Stomach (tissue), 9 donors: ENCODE measurements around the gene CLCN1. TPM values are rescaled to one million over a fixed set of nuclear protein-coding genes. Genes with fewer than 3 reads are reported as not detected.

Source experiments
- DNase-seq, 2 donors: peaks; one replicate each; pipeline versions ENCODE4 v3.0.0 to v3.0.0-alpha.2; 2013 to 2019
- H3K27ac ChIP-seq, 5 donors: fragments of 200-600 bp in 4 of 5; sonication (generic) in 4 of 5; one replicate each; pipeline ENCODE4 v1.5.1; 2013 to 2019; ENCODE audit warnings: mild to moderate bottlenecking in 1 of 5, moderate library complexity in 1 of 5
- H3K27me3 ChIP-seq, 3 donors: fragments of 200-600 bp; sonication (generic); one replicate each; pipeline ENCODE4 v1.5.1; 2017 to 2019; ENCODE audit warnings: mixed run types in 1 of 3
- H3K36me3 ChIP-seq, 4 donors: fragments of 200-600 bp; sonication (generic); 1 replicate in 3 of 4; 2 replicates in 1 of 4; pipeline ENCODE4 v1.5.1; 2016 to 2019
- H3K4me1 ChIP-seq, 4 donors: fragments of 200-600 bp; sonication (generic); one replicate each; pipeline ENCODE4 v1.5.1; 2016 to 2019
- H3K4me3 ChIP-seq, 4 donors: fragments of 200-600 bp; sonication (generic) in 3 of 4; one replicate each; pipeline ENCODE4 v1.5.1; 2016 to 2019; ENCODE audit warnings: mild to moderate bottlenecking in 1 of 4
- H3K9me3 ChIP-seq, 4 donors: fragments of 200-600 bp; sonication (generic); one replicate each; pipeline ENCODE4 v1.5.1; 2016 to 2019
- CTCF ChIP-seq, 7 experiments: fragments of 450-650 bp in 4 of 7; fragments of 200-600 bp in 3 of 7; sonication (generic) in 3 of 7; IDR thresholded peaks; one replicate each; pipeline ENCODE4 v1.5.1; 2016 to 2019; ENCODE audit warnings: antibody characterized with exemption in 7 of 7, control low read depth in 2 of 7, mild to moderate bottlenecking in 1 of 7
- EP300 ChIP-seq: sonication (generic); formaldehyde crosslinking; IDR thresholded peaks from one replicate; pipeline ENCODE4 v1.6.1; 2017; ENCODE audit warnings: antibody characterized with exemption
- POLR2A ChIP-seq, 4 donors: fragments of 450-650 bp; IDR thresholded peaks; one replicate each; pipeline ENCODE4 v1.6.1; 2016; ENCODE audit warnings: antibody characterized with exemption in 4 of 4, control low read depth in 2 of 4, mild to moderate bottlenecking in 1 of 4, moderate library complexity in 1 of 4
- POLR2AphosphoS5 ChIP-seq, 3 donors: sonication (generic); formaldehyde crosslinking; IDR thresholded peaks; one replicate each; pipeline ENCODE4 v1.6.1; 2016; ENCODE audit warnings: antibody characterized with exemption in 3 of 3
- WGBS, 5 donors: extraction: QIAGEN DNeasy Blood & Tissue Kit in 3 of 5; methylation state at CpG; one replicate each; pipeline versions ENCODE4 v1.1.5 to v1.1.7; 2013 to 2018; 5-methylcytosine and 5-hydroxymethylcytosine counted together
- intact Hi-C: fragments of 100-400 bp; cut with DNase I; formaldehyde crosslinking; loops from one replicate; pipeline ENCODE4 v1.15.1; 2023; ENCODE audit warnings: low total_unique reads
- polyA plus RNA-seq, 3 donors: library from polyadenylated mRNA; stranded (reverse); fragments of 200-250 nt; gene quantifications; one replicate each; pipeline ENCODE4 v1.2.3, GENCODE V29; 2013
- total RNA-seq, 5 donors: library from RNA; depleted of rRNA; stranded (reverse); fragments of >200 nt; gene quantifications; one replicate each; pipeline versions ENCODE4 v1.1.0 to v1.2.3, GENCODE V29; 2014 to 2016
- donor health status: healthy with polysubstance abuse.
- donor health status: Bipolar disorder and iron deficiency.
- donor health status: healthy.

The CLCN1 gene
- total and polyA plus RNA-seq, 8 donors = 0.28 TPM; not detected in 7

- intact Hi-C loops = no loop called here
- peaks cover 5 to 42% (median 39%) of the 10 kb centered on the region in 4 donors for H3K36me3 ChIP-seq
- no peak for DNase-seq
- H3K4me3 ChIP-seq = no peak overlapping the region
- 86 to 89% (median 86%) methylated on average over 18 to 28 of the region's 28 CpGs for WGBS, 5 donors
- TF ChIP-seq EP300 (no peak), POLR2AphosphoS5 (IDR thresholded peaks at IDR 0.05) (no peak), POLR2A (IDR thresholded peaks at IDR 0.05) (no peak), CTCF (IDR thresholded peaks at IDR 0.05) (no peak)
- H3K27ac ChIP-seq = peak overlapping the region in 2 of 5 donors; percentile 16 to 35
- H3K9me3 ChIP-seq = no peaks in the 10 kb centered on the region
- peaks cover 28 to 41% (median 37%) of the 10 kb centered on the region in 4 donors for H3K4me1 ChIP-seq
- no peaks in the 10 kb centered on the region for H3K27me3 ChIP-seq
Observed at GRCh38 chr7:143396625-143397556, 81.0 kb downstream of the CLCN1 start.

- Histone ChIP-seq H3K4me3 (no peak overlapping the region), H3K9me3 (no peaks in the 10 kb centered on the region), H3K36me3 (peaks cover 1 to 42% (median 32%) of the 10 kb centered on the region in 4 donors), H3K27me3 (no peaks in the 10 kb centered on the region), H3K27ac (no peak overlapping the region), H3K4me1 (peaks cover 18 to 31% (median 27%) of the 10 kb centered on the region in 4 donors)
- WGBS, 5 donors = 84 to 94% (median 93%) methylated on average over 10 to 16 of the region's 16 CpGs
- intact Hi-C loops = no loop called here
- no peak for DNase-seq
- TF ChIP-seq CTCF (IDR thresholded peaks at IDR 0.05) = no peak
- no peak for TF ChIP-seq POLR2AphosphoS5 (IDR thresholded peaks at IDR 0.05)
- no peak for TF ChIP-seq POLR2A (IDR thresholded peaks at IDR 0.05)
- TF ChIP-seq EP300 = no peak
Observed at GRCh38 chr7:143397710-143398530, 82.0 kb downstream of the CLCN1 start.

- Histone ChIP-seq H3K27me3 (no peaks in the 10 kb centered on the region), H3K9me3 (no peaks in the 10 kb centered on the region), H3K36me3 (peaks cover 0 to 42% (median 26%) of the 10 kb centered on the region in 4 donors), H3K4me1 (peaks cover 11 to 24% (median 20%) of the 10 kb centered on the region in 4 donors), H3K27ac (no peak overlapping the region), H3K4me3 (no peak overlapping the region)
- TF ChIP-seq EP300 = no peak
- TF ChIP-seq POLR2A (IDR thresholded peaks at IDR 0.05) = no peak
- no peak for TF ChIP-seq CTCF (IDR thresholded peaks at IDR 0.05)
- no peak for TF ChIP-seq POLR2AphosphoS5 (IDR thresholded peaks at IDR 0.05)
- no peak for DNase-seq
- 94 to 96% (median 96%) methylated on average over 8 to 14 of the region's 14 CpGs for WGBS, 5 donors
- intact Hi-C loops = no loop called here
Observed at GRCh38 chr7:143398616-143399015, 82.7 kb downstream of the CLCN1 start.

GRCh38 chr7:143399151-143399550 lies 83.2 kb downstream of the CLCN1 start:
- no peak for DNase-seq
- intact Hi-C loops = no loop called here
- Histone ChIP-seq H3K27me3 (no peaks in the 10 kb centered on the region), H3K4me1 (peaks cover 9 to 21% (median 16%) of the 10 kb centered on the region in 4 donors), H3K27ac (no peak overlapping the region), H3K9me3 (no peaks in the 10 kb centered on the region), H3K4me3 (no peak overlapping the region), H3K36me3 (peaks cover 0 to 42% (median 25%) of the 10 kb centered on the region in 4 donors)
- no peak for TF ChIP-seq CTCF (IDR thresholded peaks at IDR 0.05)
- TF ChIP-seq POLR2A (IDR thresholded peaks at IDR 0.05) = no peak
- TF ChIP-seq EP300 = no peak
- no peak for TF ChIP-seq POLR2AphosphoS5 (IDR thresholded peaks at IDR 0.05)
- WGBS, 5 donors = 81 to 94% (median 91%) methylated on average over 7 to 8 of the region's 8 CpGs
